Measurements from ENCODE around the gene CWC25. TPM values are rescaled to one million over a fixed set of nuclear protein-coding genes. Genes with fewer than 3 reads are reported as not detected.

CWC25 gene
- total and polyA plus RNA-seq, 2 of the 13 experiments (the other 11 are each of a cell fraction or from before 2014, with no cell fraction given): 15.6 to 22.7 TPM

GRCh38 chr17:38867179-38867967 lies 42.3 kb upstream of the CWC25 start (continued):
- TF ChIP-seq ZNF512B (CRISPR knock-in tag; IDR thresholded peaks at IDR 0.05; ENCODE audit: borderline replicate concordance) (no peak), DDIT3 (CRISPR knock-in tag; IDR thresholded peaks at IDR 0.05) (peak; percentile 85; the same call in 1 of the 2 replicates), ZNF136 (CRISPR knock-in tag; IDR thresholded peaks at IDR 0.05; ENCODE audit: low read depth) (no peak), NBN (conservative IDR thresholded peaks at IDR 0.05) (no peak), ZFY (CRISPR knock-in tag; IDR thresholded peaks at IDR 0.05) (no peak; the same call in 1 of the 2 replicates), ZNF549 (CRISPR knock-in tag; IDR thresholded peaks at IDR 0.05) (no peak), RBM39 (IDR thresholded peaks at IDR 0.05; ENCODE audit: low read depth, low read length, poor library complexity, severe bottlenecking) (no peak), ZBTB1 (CRISPR knock-in tag; IDR thresholded peaks at IDR 0.05; ENCODE audit: borderline replicate concordance) (no peak), KLF15 (CRISPR knock-in tag; IDR thresholded peaks at IDR 0.05; ENCODE audit: borderline replicate concordance) (no peak; the same call in 1 of the 2 replicates), ZMYM3 (CRISPR knock-in tag; IDR thresholded peaks at IDR 0.05) (peak; percentile 70), ZNF615 (CRISPR knock-in tag; IDR thresholded peaks at IDR 0.05; ENCODE audit: borderline replicate concordance) (no peak), ETS1 (CRISPR knock-in tag; IDR thresholded peaks at IDR 0.05) (no peak), HNRNPL (IDR thresholded peaks at IDR 0.05; ENCODE audit: low read depth, low read length) (no peak), ETV5 (CRISPR knock-in tag; IDR thresholded peaks at IDR 0.05; ENCODE audit: borderline replicate concordance) (peak; percentile 38; the same call in 1 of the 2 replicates), ZBTB14 (CRISPR knock-in tag; IDR thresholded peaks at IDR 0.05) (peak; percentile 62; the same call in 1 of the 2 replicates), RBM22 (optimal IDR thresholded peaks at IDR 0.05; ENCODE audit: low read length) (peak; percentile 81), DR1 (CRISPR knock-in tag; IDR thresholded peaks at IDR 0.05) (no peak), ZBTB7B (CRISPR knock-in tag; IDR thresholded peaks at IDR 0.05) (peak; percentile 70), NFIB (CRISPR knock-in tag; IDR thresholded peaks at IDR 0.05; ENCODE audit: borderline replicate concordance) (no peak), ZNF264 (CRISPR knock-in tag; IDR thresholded peaks at IDR 0.05) (peak; percentile 83; the same call in 1 of the 2 replicates), ZNF432 (CRISPR knock-in tag; IDR thresholded peaks at IDR 0.05; ENCODE audit: borderline replicate concordance) (no peak), CENPBD1 (CRISPR knock-in tag; IDR thresholded peaks at IDR 0.05; ENCODE audit: borderline replicate concordance, low read depth) (no peak), ZNF17 (CRISPR knock-in tag; IDR thresholded peaks at IDR 0.05) (no peak), IRX3 (CRISPR knock-in tag; IDR thresholded peaks at IDR 0.05; ENCODE audit: borderline replicate concordance, low read depth) (no peak)

All from HepG2 (cell line).